Activated T-cell treated with anti-CD3 and anti-CD28 coated beads for 1 hour (primary cell): Measurements from ENCODE around the gene BEX4.

Source experiments
- DNase-seq: peaks from one replicate; pipeline ENCODE4 v3.0.0-alpha.2; 2020; ENCODE audit warnings: low read depth

Gene BEX4

DNA sequence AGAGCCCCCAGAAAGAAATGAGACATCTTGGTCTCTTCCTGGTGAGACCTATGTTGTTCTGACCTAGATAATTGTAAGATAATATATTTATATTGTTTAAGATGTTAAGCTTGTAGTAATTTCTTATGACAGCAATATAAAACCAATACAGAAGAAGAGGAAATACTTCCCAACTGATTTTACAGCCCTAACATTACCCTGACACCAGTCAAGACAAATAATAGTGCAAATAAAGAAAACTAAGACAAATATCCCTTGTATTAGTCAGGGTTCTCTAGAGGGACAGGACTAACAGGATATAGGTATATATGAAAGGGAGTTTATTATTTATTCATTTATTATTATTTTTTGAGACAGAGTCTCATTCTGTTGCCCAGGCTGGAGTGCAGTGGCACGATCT, 21.4 kb downstream of the BEX4 start:
- no peak for DNase-seq

DNA sequence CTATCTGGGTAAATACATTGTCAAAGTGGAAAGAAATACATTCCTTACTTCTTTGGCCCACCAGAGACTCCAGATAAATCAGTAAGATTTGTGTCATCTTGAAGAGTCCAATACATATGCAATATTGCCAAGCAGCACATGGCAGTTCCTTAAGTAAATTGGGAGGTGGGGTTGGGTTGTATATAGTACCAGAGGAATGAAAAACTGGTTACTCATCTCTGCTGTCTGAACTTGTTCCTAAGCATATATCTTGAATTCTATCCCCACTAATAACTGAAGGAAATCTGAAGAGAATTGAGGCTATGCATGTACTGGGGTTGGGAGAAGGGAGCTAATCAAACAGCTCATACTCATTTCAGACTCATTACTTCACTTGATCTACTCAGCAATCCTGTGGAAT, 25.2 kb downstream of the BEX4 start:
- DNase-seq, result no peak

DNA sequence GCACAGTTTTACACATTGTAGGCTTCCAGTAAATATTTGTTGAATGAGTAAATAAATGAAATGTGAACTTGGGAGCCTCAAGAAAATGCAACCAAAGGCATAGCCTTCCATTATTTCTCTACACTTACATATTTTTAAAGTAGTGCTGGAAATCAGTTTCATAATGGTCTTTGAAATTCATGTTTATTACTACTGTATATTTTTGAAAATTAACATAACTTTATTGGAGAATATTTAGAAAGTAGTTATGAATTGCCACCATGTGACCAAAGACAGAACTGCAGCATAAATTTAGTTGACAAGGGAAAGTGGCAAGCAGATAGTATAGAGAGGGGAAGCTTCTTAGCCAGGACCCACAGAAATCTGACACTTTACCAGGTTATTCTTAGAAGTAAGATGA, 33.6 kb downstream of the BEX4 start:
- no peak for DNase-seq

DNA sequence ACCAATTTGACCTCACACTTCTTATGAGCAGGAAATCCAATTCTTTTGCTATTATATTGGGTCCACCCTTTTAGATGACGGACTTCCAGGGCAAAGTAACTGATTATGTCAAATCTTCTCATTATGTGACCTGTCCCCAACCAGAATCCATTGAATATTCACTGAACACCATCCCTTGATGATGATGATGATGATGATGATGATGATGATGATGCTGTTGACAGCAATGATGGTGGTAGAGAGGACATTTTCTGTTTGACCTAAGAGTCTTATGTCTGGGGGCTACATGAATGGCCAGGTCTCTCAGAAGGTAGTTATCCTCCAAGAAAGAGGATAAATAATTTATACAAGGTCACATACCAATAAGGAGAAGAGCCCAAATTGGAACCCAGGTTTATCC, 34.9 kb downstream of the BEX4 start:
- no peak for DNase-seq

DNA sequence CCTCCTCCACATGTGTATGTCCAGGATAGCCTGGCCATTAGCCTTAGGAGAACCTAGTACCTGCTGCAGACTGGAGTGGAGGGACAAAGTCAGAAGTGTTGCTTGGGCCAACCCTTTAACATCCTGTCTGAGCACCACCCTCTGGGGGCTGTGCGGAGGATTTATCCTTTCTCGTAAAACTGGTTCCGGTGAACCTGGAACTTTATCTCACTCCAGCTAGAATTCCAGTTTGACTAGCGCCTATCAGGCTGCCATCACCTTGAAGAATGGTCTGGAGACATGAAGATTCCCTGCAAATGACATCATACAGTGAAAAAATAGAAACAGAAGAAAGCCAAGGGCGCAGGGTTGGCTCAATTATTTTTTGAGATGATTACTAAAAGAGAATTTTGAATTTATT, 36.1 kb downstream of the BEX4 start:
- no peak for DNase-seq

DNA sequence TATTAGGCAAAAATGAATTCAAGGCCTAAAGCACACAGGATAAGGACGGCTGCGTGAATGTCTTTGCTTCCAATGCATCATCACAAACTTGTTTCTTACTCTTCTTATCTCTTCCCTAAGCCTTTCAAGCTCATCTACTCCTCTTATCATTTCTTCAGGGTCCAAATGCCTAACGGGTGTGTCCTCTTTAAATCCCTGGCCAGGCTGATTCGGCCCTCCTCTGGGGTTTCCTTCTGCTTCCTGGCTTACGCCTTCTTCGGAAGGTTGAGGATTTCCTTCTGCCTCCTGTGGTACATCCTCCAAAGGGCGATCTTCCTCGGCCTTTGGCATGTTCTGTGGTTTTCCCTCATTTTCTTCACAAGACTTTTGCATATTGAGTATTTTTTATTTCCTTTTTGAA, 38.7 kb downstream of the BEX4 start:
- no peak for DNase-seq

DNA sequence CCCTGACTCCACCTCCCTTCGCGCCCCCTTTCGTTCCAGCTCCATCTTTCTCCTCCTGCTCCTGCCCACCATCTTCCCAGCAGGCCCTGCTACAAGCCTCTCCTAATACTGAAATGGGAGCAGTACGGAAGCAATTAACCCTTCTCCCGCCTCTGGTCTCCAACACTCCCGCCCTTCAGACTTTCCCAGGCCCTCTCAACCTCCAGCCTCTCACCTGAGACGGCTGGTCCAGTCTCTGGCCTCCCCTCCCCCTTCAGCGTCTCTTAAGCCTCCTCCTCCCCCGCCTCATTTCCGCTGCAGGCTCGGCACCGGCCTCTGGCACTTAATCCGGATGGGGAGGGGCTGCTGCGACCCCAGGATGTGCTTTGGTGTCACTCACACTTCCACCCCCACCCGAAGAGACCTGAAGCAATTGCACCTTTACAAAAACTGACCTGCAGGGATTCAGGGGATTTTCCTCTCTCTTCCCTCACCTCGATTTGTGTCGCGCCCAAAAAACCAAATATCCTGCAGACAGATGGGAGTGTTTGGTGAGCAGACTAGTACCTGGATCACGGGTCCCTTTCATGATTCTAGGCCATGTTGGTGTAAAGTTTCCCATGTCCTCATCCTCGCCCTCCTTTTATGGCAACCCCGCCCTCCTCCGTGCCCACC, 39.4 kb downstream of the BEX4 start:
- no peak for DNase-seq

DNA sequence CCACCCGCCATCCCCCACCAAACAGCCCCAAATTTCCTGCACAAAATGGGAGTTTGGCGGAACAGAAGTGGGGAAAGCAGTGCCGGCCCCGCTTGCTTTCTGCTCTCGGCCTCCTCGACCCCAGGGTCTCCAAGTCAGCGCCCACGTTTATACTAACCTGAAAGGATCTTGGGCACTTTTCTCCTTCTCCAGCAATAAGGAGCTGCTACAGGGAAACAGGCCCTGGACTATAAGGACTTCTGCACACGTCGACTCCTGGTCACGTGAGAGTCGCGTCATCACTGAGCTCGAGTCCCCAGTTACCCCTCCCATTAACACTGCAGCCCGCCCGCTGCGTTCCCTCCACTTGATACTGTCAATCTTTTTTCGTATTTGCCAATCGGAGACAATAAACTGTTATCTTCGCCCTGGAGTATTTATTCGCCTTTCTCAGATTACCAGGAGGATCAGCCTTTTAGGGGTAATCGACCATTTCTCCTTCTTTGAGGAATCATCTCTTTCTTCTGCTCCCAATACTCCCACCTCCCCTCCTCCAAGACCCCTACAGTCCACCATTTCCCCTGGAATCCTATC, 40.1 kb downstream of the BEX4 start, which contains the start of gene TCEAL8:
Gene TCEAL8 (minus strand): TSS at position 235 of the 573 bp plus-strand sequence. CDS start 1,176 bp downstream, outside the sequence.
- peak; percentile 26 for DNase-seq

DNA sequence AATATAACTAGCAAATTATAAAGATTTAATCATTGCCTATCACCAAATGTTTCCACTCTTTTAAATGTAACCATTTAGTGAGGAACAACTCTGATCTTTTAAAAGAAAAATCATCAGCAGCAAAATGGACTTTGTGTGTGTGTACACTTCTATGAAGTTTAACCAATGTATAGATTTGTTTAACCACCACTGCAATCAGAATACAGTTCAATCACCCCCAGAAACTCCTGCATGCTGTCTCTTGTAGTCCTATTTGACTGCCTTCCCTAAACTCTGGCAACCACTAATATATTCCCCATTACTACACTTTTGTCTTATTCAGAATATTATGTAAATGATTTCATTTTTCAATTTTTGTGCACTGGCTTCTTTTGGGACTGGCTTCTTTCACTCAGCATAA, 41.7 kb downstream of the BEX4 start:
- no peak for DNase-seq

DNA sequence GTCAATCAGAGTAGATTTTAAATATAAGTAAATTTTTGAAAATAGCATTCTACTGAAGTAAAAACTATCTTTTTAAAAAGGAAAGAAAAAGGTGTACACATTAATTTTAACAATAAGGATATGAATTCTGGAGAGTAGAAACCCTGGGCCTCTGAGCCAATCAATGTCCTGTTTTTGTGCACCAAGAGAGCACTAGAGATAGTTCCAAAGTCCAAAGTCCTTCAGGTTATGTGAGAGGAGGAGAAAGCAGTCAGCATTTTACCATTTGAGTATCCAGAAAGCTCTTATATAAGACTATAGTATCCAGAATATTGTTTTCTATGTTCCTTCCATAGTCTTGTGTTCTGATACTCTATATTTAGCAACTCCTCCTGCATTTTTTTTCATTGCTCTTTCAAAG, 43.4 kb downstream of the BEX4 start:
- DNase-seq, result no peak
